GM12875 (cell line): ENCODE results near the gene NPY2R.

Experiments
- H3K4me3 ChIP-seq: one replicate; pipeline ENCODE4 v1.5.1; 2011; ENCODE audit warnings: low read depth, low read length, control low read depth
- TF ChIP-seq, protein P1 (sequence below): IDR thresholded peaks from 2 replicates; pipeline ENCODE4 v1.5.1; 2011; ENCODE audit warnings: low read depth, mild to moderate bottlenecking, control low read depth, inconsistent platforms, low read length, moderate library complexity, borderline replicate concordance; ENCODE audit not compliant: insufficient read depth

Gene NPY2R, protein sequence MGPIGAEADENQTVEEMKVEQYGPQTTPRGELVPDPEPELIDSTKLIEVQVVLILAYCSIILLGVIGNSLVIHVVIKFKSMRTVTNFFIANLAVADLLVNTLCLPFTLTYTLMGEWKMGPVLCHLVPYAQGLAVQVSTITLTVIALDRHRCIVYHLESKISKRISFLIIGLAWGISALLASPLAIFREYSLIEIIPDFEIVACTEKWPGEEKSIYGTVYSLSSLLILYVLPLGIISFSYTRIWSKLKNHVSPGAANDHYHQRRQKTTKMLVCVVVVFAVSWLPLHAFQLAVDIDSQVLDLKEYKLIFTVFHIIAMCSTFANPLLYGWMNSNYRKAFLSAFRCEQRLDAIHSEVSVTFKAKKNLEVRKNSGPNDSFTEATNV

GRCh38 chr4:155208258-155209054 lies at the start of gene NPY2R:
Gene NPY2R (plus strand): TSS chr4:155208636. CDS start chr4:155213940, 5,304 bp downstream.
- TF ChIP-seq, protein P1, sequence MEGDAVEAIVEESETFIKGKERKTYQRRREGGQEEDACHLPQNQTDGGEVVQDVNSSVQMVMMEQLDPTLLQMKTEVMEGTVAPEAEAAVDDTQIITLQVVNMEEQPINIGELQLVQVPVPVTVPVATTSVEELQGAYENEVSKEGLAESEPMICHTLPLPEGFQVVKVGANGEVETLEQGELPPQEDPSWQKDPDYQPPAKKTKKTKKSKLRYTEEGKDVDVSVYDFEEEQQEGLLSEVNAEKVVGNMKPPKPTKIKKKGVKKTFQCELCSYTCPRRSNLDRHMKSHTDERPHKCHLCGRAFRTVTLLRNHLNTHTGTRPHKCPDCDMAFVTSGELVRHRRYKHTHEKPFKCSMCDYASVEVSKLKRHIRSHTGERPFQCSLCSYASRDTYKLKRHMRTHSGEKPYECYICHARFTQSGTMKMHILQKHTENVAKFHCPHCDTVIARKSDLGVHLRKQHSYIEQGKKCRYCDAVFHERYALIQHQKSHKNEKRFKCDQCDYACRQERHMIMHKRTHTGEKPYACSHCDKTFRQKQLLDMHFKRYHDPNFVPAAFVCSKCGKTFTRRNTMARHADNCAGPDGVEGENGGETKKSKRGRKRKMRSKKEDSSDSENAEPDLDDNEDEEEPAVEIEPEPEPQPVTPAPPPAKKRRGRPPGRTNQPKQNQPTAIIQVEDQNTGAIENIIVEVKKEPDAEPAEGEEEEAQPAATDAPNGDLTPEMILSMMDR = no peak
- H3K4me3 ChIP-seq = no peak within 1 kb of the TSS

GRCh38 chr4:155161357-155161756 lies 47.1 kb upstream of the NPY2R start:
- TF ChIP-seq, protein P1 = no peak
- no peak overlapping the region for H3K4me3 ChIP-seq

DNA sequence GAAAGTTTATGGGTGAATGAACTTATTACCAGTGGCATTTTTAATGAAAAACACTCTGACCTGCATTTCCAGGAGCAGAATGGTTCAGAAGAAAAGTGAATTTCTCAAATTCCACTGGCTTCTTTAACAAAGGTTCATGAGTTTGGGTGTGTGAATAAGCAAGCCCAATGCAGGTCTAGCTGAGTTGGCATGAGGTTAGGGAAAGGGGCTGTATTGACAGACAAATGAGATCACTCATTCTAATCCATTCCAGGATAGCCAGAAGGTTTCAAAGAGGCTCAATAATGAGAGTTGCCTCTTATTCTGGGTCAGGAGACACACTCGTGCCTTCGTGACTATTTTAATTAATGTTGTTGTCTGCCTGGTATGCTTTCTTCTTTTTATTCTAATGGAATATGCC lies 43.7 kb upstream of the NPY2R start:
- TF ChIP-seq, protein P1 = no peak
- no peak overlapping the region for H3K4me3 ChIP-seq

DNA sequence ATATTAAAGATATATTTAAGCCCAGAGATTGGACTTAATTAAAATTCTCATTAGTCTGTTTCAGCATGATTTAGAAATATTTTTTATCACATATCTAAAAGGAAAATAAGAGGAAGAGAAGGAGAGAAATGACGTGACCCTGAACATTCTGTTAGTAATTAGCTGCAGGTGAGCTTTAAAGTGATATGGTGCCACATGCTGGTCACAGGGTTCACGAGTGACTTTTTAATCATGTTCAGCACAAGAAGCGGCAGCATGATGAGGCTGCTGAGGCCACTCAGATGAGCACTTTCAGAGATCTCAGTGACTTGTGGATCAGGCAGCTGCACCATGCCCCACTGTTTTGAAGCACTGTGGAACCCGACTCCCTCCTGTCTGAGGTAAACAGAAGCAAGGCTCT lies 37.9 kb upstream of the NPY2R start:
- no peak overlapping the region for H3K4me3 ChIP-seq
- TF ChIP-seq, protein P1 = no peak

- H3K4me3 ChIP-seq = no peak overlapping the region
- TF ChIP-seq, protein P1 = no peak
Observed at GRCh38 chr4:155173371-155173770, 35.1 kb upstream of the NPY2R start.

- TF ChIP-seq, protein P1 = no peak
Observed at GRCh38 chr4:155174668-155175067, 33.8 kb upstream of the NPY2R start.

More at GRCh38 chr4:155174668-155175067, 33.8 kb upstream of the NPY2R start:
- H3K4me3 ChIP-seq = no peak overlapping the region
